Measurements from ENCODE around the gene KRT14. TPM values are rescaled to one million over a fixed set of nuclear protein-coding genes. Genes with fewer than 3 reads are reported as not detected.

Gene KRT14
- total RNA-seq, 1 donor from 2014 or later = not detected

- H3K4me1 Mint-ChIP-seq = no peaks in the 10 kb centered on the region
- DNase-seq = no peak
- H3K27me3 Mint-ChIP-seq = peaks cover 22% of the 10 kb centered on the region
- H3K27ac Mint-ChIP-seq = no peak overlapping the region
- H3K36me3 Mint-ChIP-seq (ENCODE audit: low read depth) = no peaks in the 10 kb centered on the region
- intact Hi-C loops (cut with micrococcal nuclease) = no loop called here
- H3K4me3 Mint-ChIP-seq = no peak overlapping the region
- no peaks in the 10 kb centered on the region for H3K9me3 Mint-ChIP-seq
Observed at GRCh38 chr17:41535764-41536481, 50.8 kb downstream of the KRT14 start.

DNA sequence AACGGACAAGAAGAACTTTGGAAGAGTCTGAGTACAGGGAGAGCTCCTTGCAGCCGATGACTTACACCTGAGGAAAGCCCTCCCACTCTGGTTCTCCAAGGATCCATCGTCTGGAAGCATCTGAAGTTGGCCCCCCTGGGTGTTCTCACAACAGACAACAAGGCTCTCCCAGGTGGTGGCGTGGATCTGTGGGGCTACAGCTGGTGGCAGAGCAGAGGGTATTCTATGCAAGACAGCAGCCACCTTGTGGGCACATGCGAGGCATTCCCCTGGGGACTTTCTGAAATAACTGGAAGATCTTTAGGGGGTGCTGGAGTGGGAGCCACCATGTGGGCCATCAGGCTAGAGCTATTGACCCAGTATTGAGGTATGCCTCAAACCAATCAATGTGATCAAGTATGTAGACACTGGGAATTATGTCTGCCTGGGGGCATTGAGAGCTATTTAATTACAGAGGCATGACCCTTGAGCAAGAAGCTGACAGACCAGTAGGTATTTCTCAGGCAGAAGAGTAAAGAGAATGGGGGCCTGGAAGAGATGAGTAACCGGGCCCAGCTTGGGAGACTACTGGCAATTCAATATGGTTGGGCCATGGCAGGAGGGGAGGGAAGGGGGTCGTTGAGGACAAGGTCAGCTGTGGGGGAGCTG is 51.7 kb downstream of the KRT14 start:
- no peak overlapping the region for H3K27ac Mint-ChIP-seq
- no peaks in the 10 kb centered on the region for H3K36me3 Mint-ChIP-seq (ENCODE audit: low read depth)
- DNase-seq = no peak
- H3K9me3 Mint-ChIP-seq = no peaks in the 10 kb centered on the region
- peaks cover 27% of the 10 kb centered on the region for H3K27me3 Mint-ChIP-seq
- intact Hi-C loops (cut with micrococcal nuclease) = no loop called here
- H3K4me1 Mint-ChIP-seq = no peaks in the 10 kb centered on the region
- no peak overlapping the region for H3K4me3 Mint-ChIP-seq

- Mint-ChIP-seq H3K4me3 (no peak overlapping the region), H3K4me1 (no peaks in the 10 kb centered on the region), H3K36me3 (ENCODE audit: low read depth) (no peaks in the 10 kb centered on the region), H3K27me3 (peaks cover 41% of the 10 kb centered on the region), H3K27ac (no peak overlapping the region), H3K9me3 (no peaks in the 10 kb centered on the region)
- DNase-seq = no peak
- intact Hi-C loops (cut with micrococcal nuclease) = no loop called here
Observed at GRCh38 chr17:41533613-41534012, 53.1 kb downstream of the KRT14 start.

- no peaks in the 10 kb centered on the region for H3K36me3 Mint-ChIP-seq (ENCODE audit: low read depth)
- no peaks in the 10 kb centered on the region for H3K9me3 Mint-ChIP-seq
- H3K27me3 Mint-ChIP-seq = peaks cover 46% of the 10 kb centered on the region
- intact Hi-C loops (cut with micrococcal nuclease) = no loop called here
- no peaks in the 10 kb centered on the region for H3K4me1 Mint-ChIP-seq
- no peak overlapping the region for H3K4me3 Mint-ChIP-seq
- no peak for DNase-seq
- no peak overlapping the region for H3K27ac Mint-ChIP-seq
Observed at GRCh38 chr17:41532947-41533570, 53.6 kb downstream of the KRT14 start.

Other genes with a start within 250 kb of the KRT14 start
- not detected in 2 replicates for gene KRT33A, start 236.1 kb downstream of the KRT14 start, total RNA-seq
- gene KRT33B, start 217.1 kb downstream of the KRT14 start, total RNA-seq = not detected in 2 replicates
- gene KRT34, start 204.6 kb downstream of the KRT14 start, total RNA-seq = not detected in 2 replicates
- gene KRT31, start 189.3 kb downstream of the KRT14 start, total RNA-seq = not detected in 2 replicates
- not detected in 2 replicates for gene KRT37, start 162.3 kb downstream of the KRT14 start, total RNA-seq
- gene KRT38, start 145.9 kb downstream of the KRT14 start, total RNA-seq = not detected in 2 replicates
- not detected in 2 replicates for gene KRT32, start 119.5 kb downstream of the KRT14 start, total RNA-seq
- not detected in 2 replicates for gene KRT35, start 105.7 kb downstream of the KRT14 start, total RNA-seq
- gene KRT36, start 97.0 kb downstream of the KRT14 start, total RNA-seq = not detected in 2 replicates
- not detected in 2 replicates for gene KRT13, start 81.3 kb downstream of the KRT14 start, total RNA-seq
- gene KRT15, start 68.0 kb downstream of the KRT14 start, total RNA-seq = not detected in 2 replicates
- gene KRT19, start 58.6 kb downstream of the KRT14 start, total RNA-seq = not detected in 2 replicates
- not detected in 2 replicates for gene KRT9, start 14.8 kb downstream of the KRT14 start, total RNA-seq
- not detected in 2 replicates for gene KRT16, start 25.9 kb upstream of the KRT14 start, total RNA-seq
- not detected in 2 replicates for gene KRT17, start 37.7 kb upstream of the KRT14 start, total RNA-seq
- 837 and 858 TPM in 2 replicates for gene EIF1, start 102.0 kb upstream of the KRT14 start, total RNA-seq
- gene GAST, start 125.4 kb upstream of the KRT14 start, total RNA-seq = not detected in 2 replicates
- 0.02 and 0.05 TPM in 2 replicates for gene HAP1, start 147.7 kb upstream of the KRT14 start, total RNA-seq
- gene JUP, start 199.8 kb upstream of the KRT14 start, total RNA-seq = 0.14 and 0.24 TPM in 2 replicates
- gene P3H4, start 225.1 kb upstream of the KRT14 start, total RNA-seq = 4.1 and 5.9 TPM in 2 replicates
- 0.31 and 0.47 TPM in 2 replicates for gene FKBP10, start 226.1 kb upstream of the KRT14 start, total RNA-seq
- gene NT5C3B, start 249.3 kb upstream of the KRT14 start, total RNA-seq = 46.2 and 47.3 TPM in 2 replicates

Measured in activated CD4-positive, alpha-beta T cell treated with anti-CD3 and anti-CD28 coated beads, Interleukin-2, amount 10 ng/mL, durations not matched to agents 24 days and 14 days (primary cell).